IPS DF 19.7 (cell line): ENCODE measurements around the gene PRRT3.

ENCODE experiments used
- DNase-seq: peaks from one replicate; pipeline ENCODE4 v3.0.0-alpha.2; 2013; ENCODE audit warnings: low read depth, low spot score

PRRT3 gene

DNA sequence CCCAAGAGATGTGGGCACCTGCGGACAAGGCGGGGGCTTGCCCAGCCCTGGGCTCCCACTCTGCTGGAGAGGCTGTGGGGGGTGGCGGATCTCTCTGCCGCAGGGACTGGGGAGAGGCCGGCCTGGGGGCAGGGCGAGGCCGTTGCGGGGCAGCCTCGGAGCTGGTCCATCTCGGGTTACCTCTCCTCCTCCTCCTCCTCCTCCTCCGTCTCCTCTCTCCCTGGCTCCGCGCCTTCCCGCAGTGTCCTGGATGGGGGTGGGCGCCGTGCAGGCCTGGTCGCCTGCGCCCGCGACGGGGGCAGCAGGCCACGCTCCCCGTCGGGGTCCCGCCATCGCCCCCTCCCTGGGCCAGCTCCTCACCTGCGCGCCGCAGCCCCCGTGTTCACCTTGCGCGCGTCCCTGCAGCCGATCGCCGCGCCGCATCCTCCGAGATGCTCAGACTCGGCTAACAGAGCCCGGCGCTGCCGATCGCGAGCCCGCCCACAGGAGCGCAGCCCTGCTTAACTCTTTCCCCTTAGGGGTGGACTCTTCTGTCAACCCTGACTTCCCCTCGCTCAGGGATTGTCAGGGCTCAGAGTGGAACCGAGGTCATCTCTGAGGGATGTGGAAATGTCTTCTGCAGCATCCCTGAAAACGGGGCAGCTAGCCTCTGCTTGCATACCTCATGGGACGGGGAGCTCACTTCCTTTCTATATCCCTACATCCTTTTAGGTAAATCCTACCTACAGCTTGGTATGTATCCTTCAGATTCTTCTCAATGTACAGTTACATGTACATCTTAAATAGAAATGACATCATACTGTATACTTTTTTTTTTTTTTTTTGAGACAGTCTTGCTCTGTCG, at the start of gene PRRT3:
Gene PRRT3, minus strand, starts transcription at position 447 of the 844 bp plus-strand sequence. CDS start 2,293 bp downstream, outside the sequence.
- DNase-seq: no peak

DNA sequence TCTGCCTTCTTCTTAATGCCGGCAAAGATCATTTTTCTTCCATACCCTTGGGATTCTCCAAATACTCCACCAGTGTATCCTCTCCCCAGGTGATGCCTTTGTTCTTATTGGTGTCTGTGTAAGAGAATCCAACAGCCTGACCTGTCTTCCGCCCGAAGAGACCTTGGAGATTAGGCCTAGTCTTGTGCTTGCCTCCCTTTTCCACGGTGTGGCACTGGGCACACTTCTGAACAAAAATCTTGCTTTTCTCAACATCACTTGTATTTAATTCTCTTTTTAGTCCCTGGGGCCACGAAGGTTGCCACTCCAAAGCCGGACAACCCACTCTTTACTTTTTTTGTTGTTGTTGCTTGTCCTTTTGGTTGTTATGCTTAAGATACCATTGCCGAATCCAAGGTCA, 48.5 kb upstream of the PRRT3 start:
- DNase-seq: no peak

DNA sequence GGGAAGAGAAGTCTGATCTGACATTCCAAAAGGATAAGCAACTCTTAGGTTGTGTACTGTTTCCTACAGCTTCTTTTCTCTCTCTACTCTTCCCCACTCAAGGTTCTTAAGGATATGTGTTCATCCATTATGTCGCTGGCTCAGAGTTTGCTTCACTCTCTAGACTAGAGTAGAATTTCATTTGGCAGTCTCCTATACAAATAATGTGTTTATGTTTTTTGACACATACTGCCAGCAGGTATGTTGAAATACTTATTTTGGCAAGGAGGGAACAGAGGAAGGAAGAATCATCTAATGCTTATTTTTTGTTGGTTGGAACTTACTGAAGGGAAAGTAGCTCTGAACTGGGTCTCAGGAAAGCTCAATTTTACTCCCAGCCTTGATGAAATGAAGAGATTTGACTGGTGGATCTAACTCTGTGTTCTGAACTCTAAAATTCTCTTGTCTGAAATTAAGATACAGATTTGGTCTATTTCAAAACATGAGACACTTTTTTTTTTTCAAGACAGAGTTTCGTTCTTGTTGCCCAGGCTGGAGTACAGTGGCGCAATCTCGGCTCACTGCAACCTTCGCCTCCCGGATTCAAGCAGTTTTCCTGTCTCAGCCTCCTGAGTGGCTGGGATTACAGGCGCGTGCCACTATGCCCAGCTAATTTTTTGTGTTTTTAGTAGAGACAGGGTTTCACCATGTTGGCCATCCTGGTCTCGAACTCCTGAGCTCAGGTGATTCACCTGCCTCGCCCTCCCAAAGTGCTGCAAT, 42.1 kb upstream of the PRRT3 start:
- no peak for DNase-seq

DNA sequence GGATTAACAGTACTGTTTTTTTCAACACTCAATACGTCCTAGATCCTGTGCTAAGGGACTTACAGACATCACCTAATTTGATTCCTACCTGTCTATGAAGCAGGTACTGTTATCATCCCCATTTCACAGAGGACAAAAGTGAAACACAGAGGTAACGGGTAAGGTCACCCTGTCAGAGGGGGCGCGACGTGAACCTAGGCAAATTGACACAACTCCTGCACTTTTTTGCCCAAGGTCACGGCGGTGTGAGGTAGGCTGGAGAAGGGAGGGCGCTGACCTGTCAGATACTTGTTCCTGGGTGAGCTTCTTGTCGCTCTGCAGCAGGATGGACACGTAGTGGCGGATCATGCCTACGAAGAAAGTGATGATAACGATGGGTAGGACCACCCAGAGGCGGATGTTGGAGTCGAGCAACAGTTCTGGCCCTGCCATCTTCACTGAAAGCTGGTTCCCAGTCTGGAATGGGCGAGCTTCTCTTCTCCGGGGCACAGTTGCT, 34.1 kb upstream of the PRRT3 start:
- no peak for DNase-seq

DNA sequence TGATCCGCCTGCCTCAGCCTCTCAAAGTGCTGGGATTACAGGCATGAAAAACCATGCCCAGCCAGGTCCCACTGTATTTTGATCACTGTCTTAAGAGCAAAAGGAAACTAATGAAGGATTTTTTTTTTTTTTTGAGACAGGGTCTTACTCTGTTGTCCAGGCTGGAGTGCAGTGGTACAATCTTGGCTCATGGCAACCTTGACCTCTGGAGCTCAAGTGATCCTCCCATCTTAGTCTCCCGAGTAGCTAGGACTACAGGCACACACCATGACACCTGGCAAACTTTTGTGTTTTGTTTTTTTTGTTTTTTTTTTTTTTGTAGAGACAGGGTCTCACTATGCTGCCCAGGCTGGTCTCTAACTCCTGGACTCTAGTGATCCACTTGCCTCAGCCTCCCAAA, 28.0 kb upstream of the PRRT3 start:
- no peak for DNase-seq

DNA sequence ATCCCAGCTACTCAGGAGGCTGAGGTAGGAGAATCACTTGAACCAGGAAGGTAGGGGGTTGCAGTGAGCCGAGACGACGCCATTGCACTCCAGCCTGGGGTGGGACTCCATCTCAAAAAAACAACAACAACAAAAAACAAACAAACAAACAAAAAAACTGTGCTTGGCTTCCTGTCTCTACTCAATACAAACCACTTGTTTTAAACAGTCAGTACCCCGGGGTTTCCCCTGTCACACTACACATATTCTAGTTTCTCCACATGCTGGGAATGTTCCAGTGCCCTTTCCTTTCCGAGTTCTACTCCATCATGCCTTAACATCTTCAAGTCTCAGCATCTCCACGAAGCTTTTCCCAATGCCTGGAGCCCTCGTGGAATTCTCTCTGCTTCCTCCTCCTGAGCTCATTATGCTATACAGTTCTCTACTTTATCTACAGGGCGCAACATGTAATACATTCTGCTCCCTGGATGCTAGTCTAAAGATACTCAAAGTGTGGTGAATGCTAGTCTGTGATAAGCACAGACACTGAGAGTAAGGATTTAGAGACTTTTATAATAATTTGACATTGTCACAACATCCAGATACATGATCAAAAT, 26.6 kb upstream of the PRRT3 start:
- DNase-seq: no peak

DNA sequence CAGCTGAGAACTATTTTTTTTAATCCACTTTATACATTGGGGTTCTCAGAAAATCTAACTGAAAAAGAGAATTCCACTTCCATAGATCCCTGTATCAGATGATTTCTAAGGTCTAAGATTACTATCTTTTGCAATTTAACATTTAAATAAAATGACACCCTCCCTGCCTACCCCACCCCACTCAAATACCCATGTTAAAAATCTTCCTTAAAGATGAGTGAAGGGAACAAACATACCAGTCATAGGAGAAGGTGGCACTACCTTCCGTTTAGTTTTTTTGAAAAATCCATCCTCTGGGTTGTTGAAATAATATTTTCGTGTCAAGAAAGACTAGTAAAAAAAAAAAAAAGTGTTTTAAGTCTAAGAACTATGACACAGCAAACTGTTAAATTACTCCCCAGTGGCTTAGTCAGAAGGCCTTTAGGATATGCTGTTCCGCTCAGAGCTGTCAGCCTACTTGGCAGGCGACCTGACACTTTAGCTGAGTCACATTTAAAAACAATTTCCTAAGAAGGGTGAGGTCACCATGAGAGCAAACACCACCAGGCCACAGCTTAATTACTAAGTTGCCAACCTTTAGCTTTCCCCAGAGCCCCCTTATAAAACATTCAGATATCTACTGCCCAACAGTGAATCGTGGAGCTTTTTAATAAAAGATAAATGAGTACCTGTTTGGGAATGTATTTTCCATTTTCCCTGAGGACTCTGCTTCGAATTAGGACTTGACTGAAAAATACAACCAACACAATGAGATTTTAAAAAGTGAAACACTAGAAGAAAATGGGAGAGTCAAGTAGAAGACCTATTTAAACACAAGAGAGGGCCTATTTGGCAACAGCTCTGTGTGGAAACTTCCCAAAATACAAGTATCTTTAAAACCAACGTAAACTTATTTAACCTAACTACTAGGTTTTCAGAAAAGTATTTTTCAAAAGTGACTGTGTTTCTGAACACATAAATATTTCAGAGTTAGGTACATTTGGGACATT, 24.8 kb upstream of the PRRT3 start:
- no peak for DNase-seq

DNA sequence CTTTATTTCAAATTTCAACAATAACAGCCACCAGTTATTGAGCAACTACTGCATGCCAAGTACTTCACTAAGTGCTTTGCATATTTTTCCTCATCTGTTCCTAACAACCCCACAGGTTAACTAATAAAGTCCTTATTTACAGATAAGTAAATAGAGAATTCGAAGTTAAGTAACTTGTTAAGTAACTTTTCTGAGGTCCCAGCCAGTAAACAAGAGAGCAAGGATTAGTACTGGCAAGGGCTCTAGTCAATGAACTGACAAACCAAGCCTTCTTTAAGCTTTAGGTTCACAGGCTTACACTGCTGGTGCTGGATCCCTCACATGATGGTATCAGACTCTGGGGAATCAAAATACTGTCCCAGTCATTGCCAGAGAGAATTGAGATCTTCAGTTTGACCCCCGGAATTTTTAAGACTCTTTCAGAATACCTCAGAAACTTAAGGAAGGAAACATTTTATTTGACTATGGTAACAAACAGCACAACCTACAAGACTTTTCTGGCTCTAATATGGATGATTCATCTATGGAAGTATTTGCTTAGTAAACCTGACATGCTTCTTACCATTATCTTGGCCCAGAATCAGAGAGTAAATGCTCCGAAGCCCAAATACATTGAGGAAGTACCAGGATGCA, 17.9 kb upstream of the PRRT3 start:
- no peak for DNase-seq

DNA sequence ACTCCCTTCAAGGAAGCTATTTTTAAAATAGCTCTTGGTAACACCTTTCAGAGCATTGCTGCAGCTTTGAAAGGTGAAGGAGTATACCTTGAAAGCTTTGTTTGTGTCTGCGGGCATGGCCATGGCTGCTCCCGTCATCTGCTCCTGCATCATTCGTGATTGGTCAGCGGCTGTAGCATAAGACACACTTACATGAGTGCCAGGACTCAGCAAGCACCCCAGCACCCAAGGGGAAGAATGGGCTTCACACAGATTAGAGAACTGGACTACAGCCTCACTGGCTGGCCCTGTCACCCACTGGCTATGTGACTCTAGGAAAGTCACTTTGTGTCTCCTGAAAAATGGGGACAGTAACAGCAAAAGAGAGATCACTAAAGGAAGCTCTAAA, 17.4 kb upstream of the PRRT3 start:
- no peak for DNase-seq

DNA sequence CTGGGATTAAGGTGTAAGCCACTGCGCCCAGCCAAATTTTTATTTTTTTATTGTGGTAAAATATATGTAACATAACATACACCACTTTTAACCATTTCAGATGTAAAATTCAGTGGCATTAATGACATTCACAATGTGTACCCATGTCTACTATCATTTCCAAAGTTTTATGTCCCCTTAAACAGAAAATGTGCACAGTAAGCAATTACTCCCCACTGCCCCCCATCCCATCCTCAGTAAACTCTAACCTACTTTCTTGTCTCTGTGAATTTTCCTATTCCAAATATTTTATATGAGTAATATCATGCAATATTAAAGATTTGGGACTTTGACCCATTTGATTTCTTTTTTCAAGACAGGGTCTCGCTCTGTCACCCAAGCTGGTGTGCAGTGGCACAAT, 14.6 kb upstream of the PRRT3 start:
- no peak for DNase-seq

DNA sequence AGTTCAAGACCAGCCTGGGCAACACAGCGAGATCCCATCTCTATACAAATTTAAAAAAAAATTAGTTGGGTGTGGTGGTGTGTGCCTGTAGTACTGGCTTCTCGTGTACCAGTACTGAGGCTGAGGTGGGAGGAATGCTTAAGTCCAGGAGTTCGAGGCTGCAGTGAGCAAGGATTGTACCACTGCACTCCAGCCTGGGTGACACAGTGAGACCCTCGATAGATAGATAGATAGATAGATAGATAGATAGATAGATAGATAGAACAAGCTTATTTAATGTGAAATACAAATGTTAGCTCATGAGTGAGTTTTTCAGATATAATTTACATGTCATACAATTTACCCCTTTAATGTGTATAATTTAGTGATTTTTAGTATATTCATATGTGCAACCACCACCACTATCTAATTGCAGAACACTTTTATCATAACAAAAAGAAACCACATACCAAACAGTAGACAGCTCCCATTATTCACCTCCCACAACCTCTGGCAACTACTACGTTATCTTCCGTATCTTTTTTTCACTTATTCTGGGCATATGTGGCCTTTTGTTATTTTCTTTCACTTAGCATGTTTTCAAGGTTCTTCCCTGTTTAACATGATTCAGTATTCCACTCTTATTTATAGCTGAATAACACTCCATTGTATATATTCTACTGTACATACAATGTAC, 13.1 kb upstream of the PRRT3 start:
- no peak for DNase-seq

DNA sequence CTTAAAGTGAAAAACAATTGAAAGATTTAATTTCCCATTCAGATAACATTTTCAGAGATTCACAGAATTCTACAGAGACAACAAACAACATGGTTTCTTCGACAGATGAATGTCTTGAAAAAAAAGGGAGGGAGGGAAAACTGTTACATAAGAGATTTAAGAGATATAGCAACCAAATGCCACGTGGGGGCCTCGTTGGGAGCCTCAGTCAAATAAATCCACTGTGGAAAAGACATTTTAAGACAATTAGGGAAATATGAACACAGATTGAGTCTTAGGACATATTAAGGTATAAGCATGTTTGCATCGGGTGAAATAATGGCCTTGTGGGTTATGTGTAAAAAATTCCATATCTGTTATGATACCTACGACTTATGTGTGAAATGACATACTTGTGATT, 5.0 kb upstream of the PRRT3 start:
- DNase-seq: no peak

DNA sequence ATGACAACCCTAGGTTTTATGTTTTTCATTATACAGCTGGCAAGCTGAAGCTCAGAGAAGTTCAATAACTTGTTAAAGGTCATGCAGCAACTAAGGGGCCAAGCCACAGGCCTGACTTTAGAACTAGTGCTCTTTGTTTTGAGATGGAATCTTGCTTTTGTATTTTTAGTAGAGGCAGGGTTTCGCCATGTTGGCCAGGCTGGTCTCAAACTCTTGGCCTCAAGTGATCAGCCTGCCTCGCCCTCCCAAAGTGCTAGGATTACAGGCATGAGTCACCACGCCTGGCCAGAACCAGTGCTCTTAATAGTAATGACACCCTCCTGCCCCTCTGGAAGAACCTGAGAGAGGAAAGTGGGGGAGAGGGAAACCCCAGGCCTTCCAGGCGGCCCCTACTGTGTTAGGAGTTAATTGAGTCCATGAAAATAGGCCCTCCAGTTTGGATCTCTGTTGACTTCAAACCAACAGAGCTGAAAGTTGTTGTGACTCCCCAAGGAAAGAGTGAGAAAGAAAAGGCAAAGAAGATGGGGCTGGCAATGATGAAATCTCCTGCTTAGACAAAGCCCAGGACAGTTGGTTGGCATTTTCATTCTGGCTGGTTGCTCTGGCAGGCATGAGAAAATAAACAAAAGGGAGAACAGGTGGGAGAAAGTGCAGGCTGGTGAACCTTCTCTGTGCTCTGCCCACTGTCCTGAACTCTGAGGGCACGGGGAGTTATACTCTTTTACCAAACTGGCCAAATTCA, 3.6 kb upstream of the PRRT3 start:
- DNase-seq: no peak

DNA sequence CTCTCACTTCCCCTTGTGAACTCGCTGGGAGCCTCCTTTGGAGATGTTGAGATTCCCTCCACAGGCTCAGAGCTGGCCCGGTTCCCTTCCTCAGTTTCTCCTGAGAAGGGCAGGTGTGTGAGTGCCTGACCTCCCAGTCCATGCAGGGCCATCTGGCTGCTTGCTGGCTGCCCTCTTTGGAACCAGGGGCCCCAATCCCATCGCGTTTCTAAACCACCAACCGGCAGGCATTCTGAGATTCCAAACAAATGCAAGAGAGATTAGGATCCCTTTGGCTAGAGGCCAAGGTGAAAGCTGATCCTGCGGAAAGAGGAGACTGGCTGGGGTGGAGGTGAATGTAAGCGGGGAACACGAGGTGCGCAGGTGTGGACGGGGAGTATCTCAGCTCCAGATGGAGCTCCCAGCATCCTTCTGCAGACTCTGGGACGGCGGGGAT, 2.9 kb upstream of the PRRT3 start:
- DNase-seq: no peak

DNA sequence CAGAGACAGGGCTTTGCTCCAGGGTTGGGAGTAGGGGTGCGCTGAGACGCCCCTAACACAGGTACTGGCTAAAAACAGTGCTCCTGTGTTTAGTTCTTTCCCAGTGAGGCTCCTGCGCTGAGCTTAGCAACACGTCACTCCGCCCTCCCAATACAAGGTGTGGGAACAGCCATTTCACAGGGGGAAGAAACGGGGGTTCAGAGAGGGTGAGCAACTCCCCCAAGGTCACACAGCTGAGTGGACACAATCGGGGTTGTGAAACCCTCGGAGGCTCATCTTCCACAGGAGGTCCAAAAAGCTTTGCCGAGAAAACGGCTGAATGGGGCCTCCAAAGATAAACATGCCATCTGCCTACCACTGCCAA, 628 bp downstream of the PRRT3 start:
- no peak for DNase-seq

DNA sequence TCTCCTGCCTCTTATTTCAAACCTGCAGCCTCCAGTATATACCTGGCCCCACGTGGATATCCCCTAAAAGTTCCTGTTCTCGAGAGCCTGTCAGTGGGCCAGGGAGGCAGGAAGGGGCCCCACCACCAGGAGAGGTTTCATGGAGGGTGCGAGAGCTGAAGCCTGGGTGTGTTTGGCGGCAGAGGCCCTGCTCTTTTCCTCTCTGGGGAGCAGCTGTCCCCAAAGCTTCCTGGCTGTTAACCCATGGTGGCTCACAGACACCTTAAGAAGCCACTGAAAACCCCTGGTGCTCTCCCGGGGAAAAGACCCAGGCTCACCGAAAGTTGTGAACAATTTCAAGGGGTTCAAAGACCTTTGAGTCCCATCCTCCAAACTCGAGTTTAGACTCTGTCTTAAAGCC, 1.1 kb downstream of the PRRT3 start:
- no peak for DNase-seq

DNA sequence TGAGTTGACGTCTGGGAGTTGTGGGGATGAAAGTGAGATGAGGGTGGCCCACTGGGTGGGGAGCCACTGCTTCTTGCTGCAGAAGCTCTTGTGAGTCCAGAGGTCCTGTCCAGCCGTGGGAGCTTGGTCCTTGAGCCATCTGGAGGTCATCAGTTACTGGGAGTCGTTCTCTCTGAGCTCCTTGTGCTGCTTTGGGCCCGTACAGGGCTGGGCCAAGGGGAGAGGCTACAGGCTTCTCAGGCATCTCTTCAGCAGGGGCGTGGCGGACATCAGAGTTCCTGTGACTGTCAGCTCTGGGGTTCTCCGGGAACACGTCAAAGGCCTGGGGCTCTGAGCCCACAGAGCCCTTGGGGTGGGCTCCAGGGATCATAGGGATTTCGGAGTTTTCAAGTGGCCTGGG, 2.6 kb downstream of the PRRT3 start:
- no peak for DNase-seq

DNA sequence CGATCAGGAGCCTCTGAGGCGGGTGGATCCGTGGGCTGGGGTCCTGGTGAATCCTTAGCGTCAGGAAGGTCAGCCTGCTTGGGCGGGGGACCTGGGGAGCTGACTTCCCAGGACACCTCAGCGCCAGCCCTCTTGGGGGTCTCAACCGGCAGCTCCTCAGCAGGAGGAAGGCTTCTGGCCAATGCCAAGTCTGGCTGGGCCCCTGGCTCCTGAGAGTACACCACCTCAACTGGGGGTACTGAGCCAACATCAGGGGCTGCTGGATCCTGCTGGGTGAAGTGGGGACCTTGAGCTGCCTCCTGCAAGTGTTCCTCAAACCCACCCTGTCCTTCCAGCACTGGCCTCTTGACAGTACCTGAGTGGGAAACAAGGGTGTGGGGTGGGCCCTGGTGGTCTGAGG, 3.1 kb downstream of the PRRT3 start:
- no peak for DNase-seq

DNA sequence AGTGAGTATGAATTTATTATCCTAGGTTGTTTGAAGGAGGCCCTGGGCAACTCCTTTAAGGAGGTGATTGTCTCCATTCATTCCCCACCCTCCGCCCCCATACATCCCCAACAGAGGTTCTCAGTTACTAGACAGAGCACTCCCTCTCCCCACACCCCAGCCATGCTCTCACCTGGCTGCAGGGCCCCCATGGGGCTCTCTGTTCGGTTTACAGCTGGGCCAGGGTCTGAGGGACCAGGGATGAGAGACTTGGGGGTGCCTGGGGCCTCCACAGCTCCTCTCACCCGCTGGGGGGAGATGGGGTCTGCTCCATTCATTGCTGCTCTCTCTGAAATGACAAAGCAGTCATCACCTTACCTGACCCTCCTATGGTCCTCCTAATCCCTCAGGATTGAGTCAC, 3.6 kb downstream of the PRRT3 start:
- no peak for DNase-seq
